Endothelial cell of umbilical vein (primary cell): ENCODE measurements around the gene CC2D1A. TPM values are rescaled to one million over a fixed set of nuclear protein-coding genes. Genes with fewer than 3 reads are reported as not detected.

ENCODE experiments used
- BruUV-seq: library from RNA; stranded (reverse); fragments of 400-500 nt; replicated peaks from 2 replicates; lab custom pipeline; 2021; lab: Mats Ljungman, UMichigan
- CTCF ChIA-PET: fragments of 300-600, 350-600 bp; sonication (Branson Sonifier 250); formaldehyde crosslinking; loops from one replicate; lab custom pipeline; 2021; ENCODE audit warnings: antibody characterized with exemption, inconsistent platforms; lab: Charles Lee
- POLR2A ChIA-PET: fragments of 300-600, 350-600 bp; sonication (Branson Sonifier 250); formaldehyde crosslinking; loops from one replicate; lab custom pipeline; 2021; ENCODE audit warnings: antibody characterized with exemption, inconsistent platforms; lab: Charles Lee
- DNase-seq: peaks from one replicate; pipeline ENCODE4 v3.0.0-alpha.2; 2011; ENCODE audit warnings: low read depth, low spot score
- FAIRE-seq: peaks from 2 replicates; lab custom pipeline; 2011; peaks lifted over from hg19 to GRCh38; lab: Jason Lieb, UNC
- H2AFZ ChIP-seq: 2 replicates; pipeline ENCODE4 v1.6.0; 2012; ENCODE audit warnings: low read depth, low read length, control low read depth, inconsistent platforms
- H3K27ac ChIP-seq: 2 replicates; pipeline ENCODE4 v1.5.1; 2011; ENCODE audit warnings: low read depth, mild to moderate bottlenecking, control low read depth, low read length, moderate library complexity; ENCODE audit not compliant: insufficient read depth
- H3K27me3 ChIP-seq, 2 experiments: 2 replicates each; pipeline versions ENCODE4 v1.6.0 to v1.6.1; 2011; ENCODE audit warnings: low read length in 2 of 2, mixed read lengths in 1 of 2; ENCODE audit not compliant: control insufficient read depth in 2 of 2, insufficient read depth in 2 of 2
- H3K36me3 ChIP-seq, 2 experiments: 2 replicates in 1 of 2; 3 replicates in 1 of 2; pipeline ENCODE4 v1.5.1; 2011; ENCODE audit warnings: low read length in 2 of 2, mild to moderate bottlenecking in 1 of 2, moderate library complexity in 1 of 2; ENCODE audit not compliant: control insufficient read depth in 2 of 2, insufficient read depth in 2 of 2; ENCODE audit errors: extremely low read depth in 1 of 2
- H3K4me1 ChIP-seq: 3 replicates; pipeline ENCODE4 v1.5.1; 2011; ENCODE audit warnings: mild to moderate bottlenecking, low read length; ENCODE audit not compliant: control insufficient read depth, insufficient read depth; ENCODE audit errors: extremely low read depth
- H3K4me2 ChIP-seq: 2 replicates; pipeline ENCODE4 v1.6.1; 2011; ENCODE audit warnings: low read length, control low read depth, mixed read lengths; ENCODE audit not compliant: insufficient read depth
- H3K4me3 ChIP-seq, 3 experiments: fragments of 200-600 bp in 1 of 3; sonication (generic), shearing (Covaris generic) in 1 of 3; replicated peaks in 1 of 3; 2 replicates each; pipeline ENCODE4 v1.5.1; 2011 to 2016; ENCODE audit warnings: control low read depth in 3 of 3, low read length in 3 of 3, mild to moderate bottlenecking in 2 of 3, inconsistent platforms in 1 of 3, low read depth in 1 of 3, moderate library complexity in 1 of 3; ENCODE audit not compliant: insufficient read depth in 1 of 3
- H3K79me2 ChIP-seq: 2 replicates; pipeline ENCODE4 v1.6.0; 2012; ENCODE audit warnings: low read length, inconsistent platforms; ENCODE audit not compliant: control insufficient read depth, insufficient read depth
- H3K9ac ChIP-seq: replicated peaks from 2 replicates; pipeline ENCODE3; 2011; ENCODE audit warnings: low read length, control low read depth; ENCODE audit not compliant: insufficient read depth; ENCODE audit errors: extremely low read depth
- H3K9me1 ChIP-seq: replicated peaks from 3 replicates; pipeline ENCODE4 v1.6.0; 2011; ENCODE audit warnings: mild to moderate bottlenecking, low read length; ENCODE audit not compliant: control insufficient read depth, insufficient read depth; ENCODE audit errors: extremely low read depth
- H3K9me3 ChIP-seq: replicated peaks from 2 replicates; pipeline ENCODE4 v1.5.1; 2012; ENCODE audit warnings: low read length, inconsistent platforms; ENCODE audit not compliant: control insufficient read depth, insufficient read depth
- H4K20me1 ChIP-seq: replicated peaks from 2 replicates; pipeline ENCODE3; 2011; ENCODE audit warnings: mild to moderate bottlenecking, low read length; ENCODE audit not compliant: control insufficient read depth, insufficient read depth; ENCODE audit errors: extremely low read depth
- CTCF ChIP-seq, 2 donors: IDR thresholded peaks; 1 replicate in 1 of 2; 2 replicates in 1 of 2; pipeline ENCODE4 v1.5.1; 2011; ENCODE audit warnings: low read length in 2 of 2, mild to moderate bottlenecking in 2 of 2, moderate library complexity in 2 of 2, control low read depth in 1 of 2, inconsistent platforms in 1 of 2, low read depth in 1 of 2; ENCODE audit not compliant: insufficient read depth in 1 of 2; ENCODE audit errors: extremely low read depth in 1 of 2
- EZH2 ChIP-seq: IDR thresholded peaks from 2 replicates; pipeline ENCODE4 v1.6.1; 2012; ENCODE audit warnings: borderline replicate concordance, low read depth, mild to moderate bottlenecking, moderate library complexity, low read length, inconsistent platforms; ENCODE audit not compliant: severe bottlenecking
- FOS ChIP-seq: IDR thresholded peaks from 2 replicates; pipeline ENCODE4 v1.6.1; 2011; ENCODE audit warnings: mild to moderate bottlenecking, low read length, moderate library complexity, borderline replicate concordance; ENCODE audit not compliant: insufficient read depth
- GATA2 ChIP-seq: IDR thresholded peaks from 2 replicates; pipeline ENCODE4 v1.7.0; 2011; ENCODE audit warnings: low read depth, mild to moderate bottlenecking, moderate library complexity, mixed read lengths, low read length; ENCODE audit not compliant: insufficient read length, insufficient read depth
- JUN ChIP-seq: IDR thresholded peaks from 2 replicates; pipeline ENCODE4 v1.6.1; 2011; ENCODE audit warnings: borderline replicate concordance, low read depth; ENCODE audit not compliant: insufficient read length, insufficient read depth
- MAX ChIP-seq: IDR thresholded peaks from 2 replicates; pipeline ENCODE4 v1.6.1; 2011; ENCODE audit not compliant: insufficient read depth, insufficient read length
- POLR2A ChIP-seq: IDR thresholded peaks from 2 replicates; pipeline ENCODE4 v1.6.1; 2012; ENCODE audit warnings: low read depth, mild to moderate bottlenecking, control low read depth, low read length
- POLR2AphosphoS5 ChIP-seq: IDR thresholded peaks from 2 replicates; pipeline ENCODE4 v1.6.1; 2012; ENCODE audit warnings: low read depth, mild to moderate bottlenecking, control low read depth, low read length, moderate library complexity; ENCODE audit not compliant: insufficient read depth
- dilution Hi-C: fragments of 300-500 bp; cut with MboI; formaldehyde crosslinking; loops from one replicate; pipeline ENCODE4 v1.15.0; 2019; ENCODE audit warnings: low sequenced_read_pairs; ENCODE audit not compliant: extremely low pct_ligation_motif_present
- intact Hi-C: fragments of 100-400 bp; cut with micrococcal nuclease; formaldehyde crosslinking; loops from one replicate; pipeline ENCODE4 v1.10.0; 2022
- polyA plus RNA-seq, 4 experiments: library from polyadenylated mRNA; depleted of rRNA in 3 of 4; stranded (reverse) in 3 of 4; unstranded in 1 of 4; fragments of >200 nt; gene quantifications; 2 replicates each; pipeline versions ENCODE4 v1.2.1 to v1.2.3, GENCODE V29; 2011 to 2012; ENCODE audit warnings: missing spikeins in 1 of 4
- total RNA-seq: library from RNA; stranded (reverse); gene quantifications from 2 replicates; pipeline ENCODE4 v1.2.3, GENCODE V29; 2021

Gene CC2D1A
- total and polyA plus RNA-seq, 2 donors (not counting 3 experiments of a cell fraction or from before 2014, with no cell fraction given) = 13.6 to 33.7 TPM

- TF ChIP-seq GATA2 (no peak), POLR2A (no peak), POLR2AphosphoS5 (no peak), FOS (no peak), CTCF (IDR thresholded peaks at IDR 0.05; ENCODE audit: extremely low read depth in 1 of 2, insufficient read depth in 1 of 2, low read depth in 1 of 2, low read length in 2 of 2) (peak; percentile 7 to 38), MAX (no peak), JUN (no peak), EZH2 (no peak)
- ChIA-PET CTCF (interaction anchor here (0.6 to 2.0 kb wide), 8 partner anchors 11 to 519 kb away, joined by 3 to 7 read pairs (median 4); partner anchors contain the start of gene MISP3), POLR2A (interaction anchor here (0.6 to 1.2 kb wide), 2 partner anchors 11 to 14 kb away, joined by 3 to 5 read pairs; no protein-coding TSS in a partner anchor)
- dilution Hi-C loops (no loop called here), intact Hi-C loops (no loop called here)
- Histone ChIP-seq H3K4me1 (no peaks in the 10 kb centered on the region), H3K4me3 (peak overlapping the region; percentile 13 to 37 (median 31)), H3K27me3 (no peaks in the 10 kb centered on the region), H3K79me2 (no peaks in the 10 kb centered on the region), H3K36me3 (no peaks in the 10 kb centered on the region), H4K20me1 (no peaks in the 10 kb centered on the region), H2AFZ (peak overlapping the region; percentile 86), H3K4me2 (peak overlapping the region; percentile 20), H3K9me1 (no peaks in the 10 kb centered on the region), H3K27ac (no peak overlapping the region), H3K9me3 (no peaks in the 10 kb centered on the region), H3K9ac (no peak overlapping the region)
- DNase-seq = peak; percentile 39
- FAIRE-seq = no peak
- BruUV-seq = no TSS peak
Observed at GRCh38 chr19:13872695-13873389, 33.2 kb upstream of the CC2D1A start.
